ENCODE data around the gene PADI3.

DNA sequence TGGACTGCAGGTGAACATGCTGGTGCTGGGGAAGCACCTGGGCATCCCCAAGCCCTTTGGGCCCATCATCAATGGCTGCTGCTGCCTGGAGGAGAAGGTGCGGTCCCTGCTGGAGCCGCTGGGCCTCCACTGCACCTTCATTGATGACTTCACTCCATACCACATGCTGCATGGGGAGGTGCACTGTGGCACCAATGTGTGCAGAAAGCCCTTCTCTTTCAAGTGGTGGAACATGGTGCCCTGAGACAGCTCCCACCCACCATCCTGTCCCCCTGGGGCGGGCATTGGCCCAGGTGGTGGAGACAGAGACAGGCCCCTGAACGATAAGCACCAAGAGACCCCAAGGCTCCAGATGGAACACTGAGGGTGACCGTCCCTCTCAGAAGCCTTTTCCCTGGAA lies 33.9 kb downstream of the PADI3 start:
- TF ChIP-seq, protein P1, sequence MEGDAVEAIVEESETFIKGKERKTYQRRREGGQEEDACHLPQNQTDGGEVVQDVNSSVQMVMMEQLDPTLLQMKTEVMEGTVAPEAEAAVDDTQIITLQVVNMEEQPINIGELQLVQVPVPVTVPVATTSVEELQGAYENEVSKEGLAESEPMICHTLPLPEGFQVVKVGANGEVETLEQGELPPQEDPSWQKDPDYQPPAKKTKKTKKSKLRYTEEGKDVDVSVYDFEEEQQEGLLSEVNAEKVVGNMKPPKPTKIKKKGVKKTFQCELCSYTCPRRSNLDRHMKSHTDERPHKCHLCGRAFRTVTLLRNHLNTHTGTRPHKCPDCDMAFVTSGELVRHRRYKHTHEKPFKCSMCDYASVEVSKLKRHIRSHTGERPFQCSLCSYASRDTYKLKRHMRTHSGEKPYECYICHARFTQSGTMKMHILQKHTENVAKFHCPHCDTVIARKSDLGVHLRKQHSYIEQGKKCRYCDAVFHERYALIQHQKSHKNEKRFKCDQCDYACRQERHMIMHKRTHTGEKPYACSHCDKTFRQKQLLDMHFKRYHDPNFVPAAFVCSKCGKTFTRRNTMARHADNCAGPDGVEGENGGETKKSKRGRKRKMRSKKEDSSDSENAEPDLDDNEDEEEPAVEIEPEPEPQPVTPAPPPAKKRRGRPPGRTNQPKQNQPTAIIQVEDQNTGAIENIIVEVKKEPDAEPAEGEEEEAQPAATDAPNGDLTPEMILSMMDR (IDR thresholded peaks at IDR 0.05; ENCODE audit: control extremely low read depth in 1 of 3, insufficient read depth in 1 of 3, low read depth in 1 of 3, low read length in 3 of 3): no peak
- TF ChIP-seq POLR2A (IDR thresholded peaks at IDR 0.05; ENCODE audit: control extremely low read depth in 1 of 2, low read depth in 2 of 2, low read length in 2 of 2) (no peak), EP300 (IDR thresholded peaks at IDR 0.05; ENCODE audit: borderline replicate concordance in 1 of 2, low read depth in 2 of 2, low read length in 2 of 2) (no peak)
- TF ChIP-seq, protein P2, sequence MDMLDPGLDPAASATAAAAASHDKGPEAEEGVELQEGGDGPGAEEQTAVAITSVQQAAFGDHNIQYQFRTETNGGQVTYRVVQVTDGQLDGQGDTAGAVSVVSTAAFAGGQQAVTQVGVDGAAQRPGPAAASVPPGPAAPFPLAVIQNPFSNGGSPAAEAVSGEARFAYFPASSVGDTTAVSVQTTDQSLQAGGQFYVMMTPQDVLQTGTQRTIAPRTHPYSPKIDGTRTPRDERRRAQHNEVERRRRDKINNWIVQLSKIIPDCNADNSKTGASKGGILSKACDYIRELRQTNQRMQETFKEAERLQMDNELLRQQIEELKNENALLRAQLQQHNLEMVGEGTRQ (IDR thresholded peaks at IDR 0.05; ENCODE audit: low read length): no peak

Data from H1 (cell line).